Nephron (organoid): ENCODE measurements around the gene HSPBP1.

Source experiments
- H3K27ac Mint-ChIP-seq, 3 experiments: 2 replicates each; pipeline ENCODE4 v1.8.0; 2020; ENCODE audit warnings: mixed read lengths in 3 of 3, mild to moderate bottlenecking in 2 of 3, moderate library complexity in 1 of 3
- H3K27me3 Mint-ChIP-seq: 2 replicates; pipeline ENCODE4 v1.8.0; 2021; ENCODE audit warnings: low read depth, mild to moderate bottlenecking, moderate library complexity, mixed read lengths
- H3K36me3 Mint-ChIP-seq: 2 replicates; pipeline ENCODE4 v1.8.0; 2020; ENCODE audit warnings: low read depth, mixed read lengths
- H3K4me1 Mint-ChIP-seq: 2 replicates; pipeline ENCODE4 v1.8.0; 2020; ENCODE audit warnings: mixed read lengths
- H3K4me3 Mint-ChIP-seq, 3 experiments: 2 replicates each; pipeline ENCODE4 v1.8.0; 2020; ENCODE audit warnings: mild to moderate bottlenecking in 3 of 3, mixed read lengths in 3 of 3, moderate library complexity in 2 of 3
- H3K9me3 Mint-ChIP-seq: 2 replicates; pipeline ENCODE4 v1.8.0; 2020; ENCODE audit warnings: mixed read lengths
- CTCF ChIP-seq, 3 experiments: fragments of 200-600 bp; sonication (generic); IDR thresholded peaks; one replicate each; pipeline ENCODE4 v1.5.0; 2021; ENCODE audit warnings: antibody characterized with exemption in 3 of 3; ENCODE audit not compliant: unreplicated experiment in 3 of 3

HSPBP1 gene

GRCh38 chr19:55241143-55241934 is 38.6 kb downstream of the HSPBP1 start:
- no peaks in the 10 kb centered on the region for H3K4me1 Mint-ChIP-seq
- no peak overlapping the region for H3K4me3 Mint-ChIP-seq
- TF ChIP-seq CTCF (IDR thresholded peaks at IDR 0.05; ENCODE audit: unreplicated experiment in 3 of 3), result no peak
- no peak overlapping the region for H3K27ac Mint-ChIP-seq
- peaks cover 48% of the 10 kb centered on the region for H3K36me3 Mint-ChIP-seq
- H3K27me3 Mint-ChIP-seq, result no peaks in the 10 kb centered on the region
- no peaks in the 10 kb centered on the region for H3K9me3 Mint-ChIP-seq

GRCh38 chr19:55240713-55241020 is 39.2 kb downstream of the HSPBP1 start:
- Mint-ChIP-seq H3K9me3 (no peaks in the 10 kb centered on the region), H3K27me3 (no peaks in the 10 kb centered on the region), H3K4me1 (no peaks in the 10 kb centered on the region), H3K4me3 (no peak overlapping the region), H3K27ac (no peak overlapping the region), H3K36me3 (peaks cover 50% of the 10 kb centered on the region)
- no peak for TF ChIP-seq CTCF (IDR thresholded peaks at IDR 0.05; ENCODE audit: unreplicated experiment in 3 of 3)

- Mint-ChIP-seq H3K9me3 (no peaks in the 10 kb centered on the region), H3K27ac (no peak overlapping the region), H3K4me3 (no peak overlapping the region), H3K27me3 (no peaks in the 10 kb centered on the region), H3K4me1 (no peaks in the 10 kb centered on the region), H3K36me3 (peaks cover 60% of the 10 kb centered on the region)
- no peak for TF ChIP-seq CTCF (IDR thresholded peaks at IDR 0.05; ENCODE audit: unreplicated experiment in 3 of 3)
Measured at GRCh38 chr19:55239004-55239403, 40.9 kb downstream of the HSPBP1 start.

- TF ChIP-seq CTCF (IDR thresholded peaks at IDR 0.05; ENCODE audit: unreplicated experiment in 3 of 3), result no peak
- no peaks in the 10 kb centered on the region for H3K9me3 Mint-ChIP-seq
- no peaks in the 10 kb centered on the region for H3K4me1 Mint-ChIP-seq
- H3K4me3 Mint-ChIP-seq, result no peak overlapping the region
- H3K27me3 Mint-ChIP-seq, result no peaks in the 10 kb centered on the region
- H3K36me3 Mint-ChIP-seq, result peaks cover 58% of the 10 kb centered on the region
- no peak overlapping the region for H3K27ac Mint-ChIP-seq
Measured at GRCh38 chr19:55238030-55238429, 41.9 kb downstream of the HSPBP1 start.

- Mint-ChIP-seq H3K9me3 (no peaks in the 10 kb centered on the region), H3K4me1 (no peaks in the 10 kb centered on the region), H3K27ac (peak overlapping the region in 1 of 3 experiments; percentile 85), H3K36me3 (peaks cover 46% of the 10 kb centered on the region), H3K4me3 (no peak overlapping the region), H3K27me3 (no peaks in the 10 kb centered on the region)
- no peak for TF ChIP-seq CTCF (IDR thresholded peaks at IDR 0.05; ENCODE audit: unreplicated experiment in 3 of 3)
Measured at GRCh38 chr19:55232986-55233385, 46.9 kb downstream of the HSPBP1 start.

GRCh38 chr19:55232286-55232602 is 47.7 kb downstream of the HSPBP1 start:
- no peak for TF ChIP-seq CTCF (IDR thresholded peaks at IDR 0.05; ENCODE audit: unreplicated experiment in 3 of 3)
- H3K36me3 Mint-ChIP-seq, result peaks cover 45% of the 10 kb centered on the region
- H3K4me3 Mint-ChIP-seq, result no peak overlapping the region
- H3K27me3 Mint-ChIP-seq, result no peaks in the 10 kb centered on the region
- no peaks in the 10 kb centered on the region for H3K4me1 Mint-ChIP-seq
- no peaks in the 10 kb centered on the region for H3K9me3 Mint-ChIP-seq
- H3K27ac Mint-ChIP-seq, result peak overlapping the region in 1 of 3 experiments; percentile 85
